ENCODE measurements around the gene STAMBP.

The STAMBP gene

DNA sequence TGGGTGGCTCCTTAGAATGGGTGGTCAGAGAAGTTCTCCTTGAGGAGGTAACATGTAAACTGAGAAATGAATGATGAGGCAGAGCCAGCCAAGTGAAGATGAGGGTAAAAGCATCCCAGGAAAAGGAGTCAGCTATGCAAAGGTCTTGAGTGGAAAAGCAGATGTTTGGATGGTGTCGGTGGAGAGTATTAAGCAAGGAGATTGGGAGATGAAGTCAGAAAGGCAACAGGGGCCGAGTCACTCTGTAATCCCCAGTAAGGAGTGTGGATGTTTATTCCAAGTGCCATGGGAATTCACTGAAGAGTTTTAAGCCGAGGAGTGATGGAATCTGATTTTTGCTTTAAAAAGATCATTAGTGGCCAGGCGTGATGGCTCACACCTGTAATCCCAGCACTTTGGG, 3.4 kb upstream of the STAMBP start:
- ATAC-seq (ENCODE audit: low read depth) = no peak
- Mint-ChIP-seq H3K27ac (no peak overlapping the region), H3K4me3 (no peak overlapping the region), H3K27me3 (no peaks in the 10 kb centered on the region), H3K9me3 (no peaks in the 10 kb centered on the region), H3K4me1 (peaks cover 34% of the 10 kb centered on the region), H3K36me3 (no peaks in the 10 kb centered on the region)
- no peak for DNase-seq (ENCODE audit: low spot score in 2 of 2)

DNA sequence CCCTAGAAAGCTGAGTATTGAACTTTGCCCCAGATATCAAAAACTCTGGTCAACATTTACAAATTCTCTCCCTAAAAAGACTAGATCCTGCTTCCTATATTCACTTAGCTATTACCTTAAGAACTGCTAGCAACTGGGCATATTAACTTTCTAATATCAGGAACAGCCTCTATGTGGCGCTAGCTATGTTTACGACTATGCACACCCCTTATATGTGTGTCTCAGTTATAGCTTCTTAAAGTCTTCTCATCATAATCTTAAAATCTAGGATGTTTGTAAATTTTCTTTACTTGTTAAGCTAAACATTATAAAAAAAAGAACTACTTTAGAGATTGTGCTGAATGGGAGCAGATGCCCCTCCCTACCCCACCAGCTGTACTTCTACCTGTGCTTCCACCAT, 1.7 kb upstream of the STAMBP start:
- Mint-ChIP-seq H3K4me1 (peaks cover 32% of the 10 kb centered on the region), H3K9me3 (no peaks in the 10 kb centered on the region), H3K4me3 (no peak overlapping the region), H3K27ac (no peak overlapping the region), H3K27me3 (no peaks in the 10 kb centered on the region), H3K36me3 (peaks cover 3% of the 10 kb centered on the region)
- ATAC-seq (ENCODE audit: low read depth) (no peak), DNase-seq (ENCODE audit: low spot score in 2 of 2) (no peak)

DNA sequence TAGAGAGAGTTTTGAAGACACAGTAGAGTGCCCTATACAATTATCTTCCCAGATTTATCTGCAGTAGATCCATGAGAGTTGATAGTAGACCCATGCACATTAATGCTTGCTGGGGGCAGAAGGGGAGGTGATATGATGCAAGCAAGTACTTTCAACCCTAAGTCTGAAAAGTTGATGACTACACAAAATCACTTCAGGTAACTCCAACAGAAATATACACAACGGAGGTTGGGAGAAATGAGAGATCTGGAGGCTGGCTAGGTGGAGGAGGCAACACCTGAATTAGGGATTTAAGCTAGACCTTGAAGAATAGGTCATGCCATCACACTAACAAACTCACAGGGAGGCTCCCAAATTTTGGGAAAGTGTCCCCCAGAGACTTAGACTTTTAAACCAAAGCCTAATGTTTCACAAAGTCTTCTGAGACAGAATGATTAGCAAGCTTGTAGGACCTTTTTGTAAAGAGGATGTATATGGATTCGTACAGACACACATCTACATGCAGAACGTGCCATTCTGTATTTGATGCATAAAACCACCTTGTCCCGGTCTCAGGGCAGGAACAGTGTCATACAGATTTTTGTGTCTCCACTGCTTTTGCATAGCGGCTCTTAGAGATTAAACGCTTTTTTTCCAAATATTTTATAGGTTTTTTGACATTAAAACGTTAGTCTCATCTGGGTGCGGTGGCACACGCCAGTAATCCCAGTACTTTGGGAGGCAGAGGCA, 937 bp upstream of the STAMBP start:
- Mint-ChIP-seq H3K36me3 (peaks cover 8% of the 10 kb centered on the region), H3K27ac (no peak overlapping the region), H3K4me1 (peaks cover 31% of the 10 kb centered on the region), H3K9me3 (no peaks in the 10 kb centered on the region), H3K4me3 (peak overlapping the region; percentile 96), H3K27me3 (no peaks in the 10 kb centered on the region)
- no peak for ATAC-seq (ENCODE audit: low read depth)
- DNase-seq (ENCODE audit: low spot score in 2 of 2) = no peak

DNA sequence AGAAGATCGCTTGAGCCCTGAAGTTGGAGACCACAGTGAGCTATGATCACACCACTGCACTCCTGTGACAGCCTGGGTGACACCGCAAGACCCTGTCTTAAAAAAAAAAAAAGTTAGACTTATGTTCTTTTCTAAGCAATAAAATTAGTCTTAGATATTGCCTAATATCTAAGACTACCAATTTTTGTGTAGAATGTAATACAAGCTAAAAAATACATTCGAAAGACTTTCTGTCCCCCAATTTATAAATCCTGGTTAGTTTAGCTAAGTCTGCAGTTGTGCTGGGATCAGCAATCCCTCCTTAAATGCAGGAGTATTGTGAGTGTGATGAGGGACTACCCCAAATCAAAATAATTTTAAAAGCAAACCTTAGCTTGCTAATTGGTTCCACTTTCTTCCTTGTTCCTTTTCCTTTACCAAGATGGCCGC, 358 bp upstream of the STAMBP start:
- Mint-ChIP-seq H3K27ac (peak overlapping the region; percentile 96), H3K4me1 (peaks cover 32% of the 10 kb centered on the region), H3K27me3 (no peaks in the 10 kb centered on the region), H3K36me3 (peaks cover 9% of the 10 kb centered on the region), H3K4me3 (peak overlapping the region; percentile 96), H3K9me3 (no peaks in the 10 kb centered on the region)
- ATAC-seq (ENCODE audit: low read depth) = no peak
- no peak for DNase-seq (ENCODE audit: low spot score in 2 of 2)

DNA sequence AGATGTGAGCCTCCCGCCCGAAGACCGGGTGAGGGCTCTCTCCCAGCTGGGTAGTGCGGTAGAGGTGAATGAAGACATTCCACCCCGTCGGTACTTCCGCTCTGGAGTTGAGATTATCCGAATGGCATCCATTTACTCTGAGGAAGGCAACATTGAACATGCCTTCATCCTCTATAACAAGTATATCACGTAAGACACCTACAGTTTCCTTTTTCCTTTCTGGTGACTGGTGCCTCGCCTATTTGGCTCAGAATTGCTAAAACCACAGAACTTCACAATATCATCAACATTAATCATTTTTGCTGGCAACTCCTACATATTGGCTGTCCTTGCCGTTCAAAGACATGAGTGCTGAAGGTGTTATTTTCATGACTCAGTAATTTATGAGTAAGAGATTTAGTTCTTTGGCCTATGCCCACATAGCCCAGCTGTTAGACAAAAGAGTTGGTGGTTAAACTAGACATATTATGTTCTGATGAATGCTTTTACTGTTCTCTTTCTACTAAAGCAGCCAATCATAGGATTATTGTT, 2.2 kb downstream of the STAMBP start:
- H3K36me3 Mint-ChIP-seq = peaks cover 18% of the 10 kb centered on the region
- H3K9me3 Mint-ChIP-seq = no peaks in the 10 kb centered on the region
- ATAC-seq (ENCODE audit: low read depth) (no peak), DNase-seq (ENCODE audit: low spot score in 2 of 2) (no peak)
- peaks cover 32% of the 10 kb centered on the region for H3K4me1 Mint-ChIP-seq
- no peaks in the 10 kb centered on the region for H3K27me3 Mint-ChIP-seq
- peak overlapping the region; percentile 96 for H3K27ac Mint-ChIP-seq
- no peak overlapping the region for H3K4me3 Mint-ChIP-seq

DNA sequence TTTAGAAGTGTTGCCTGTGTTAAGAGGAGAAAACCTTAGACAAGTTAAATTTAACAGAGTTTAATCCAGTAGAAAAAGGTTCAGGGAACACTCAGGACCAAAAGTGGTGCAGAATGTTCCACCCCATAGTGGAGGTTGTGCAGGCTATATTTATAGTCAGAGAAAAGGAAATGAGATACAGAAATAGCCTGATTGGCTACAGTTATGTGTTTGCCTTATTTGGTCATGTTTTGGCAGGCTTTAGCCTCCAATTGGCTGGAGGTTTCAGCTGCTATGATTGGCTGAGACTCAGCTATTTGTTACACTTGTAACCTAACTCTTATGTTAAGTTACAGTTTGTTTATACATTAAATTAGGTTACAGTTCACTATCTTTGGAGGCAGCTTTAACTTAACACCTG, 4.2 kb downstream of the STAMBP start:
- Mint-ChIP-seq H3K4me3 (no peak overlapping the region), H3K27ac (no peak overlapping the region)

DNA sequence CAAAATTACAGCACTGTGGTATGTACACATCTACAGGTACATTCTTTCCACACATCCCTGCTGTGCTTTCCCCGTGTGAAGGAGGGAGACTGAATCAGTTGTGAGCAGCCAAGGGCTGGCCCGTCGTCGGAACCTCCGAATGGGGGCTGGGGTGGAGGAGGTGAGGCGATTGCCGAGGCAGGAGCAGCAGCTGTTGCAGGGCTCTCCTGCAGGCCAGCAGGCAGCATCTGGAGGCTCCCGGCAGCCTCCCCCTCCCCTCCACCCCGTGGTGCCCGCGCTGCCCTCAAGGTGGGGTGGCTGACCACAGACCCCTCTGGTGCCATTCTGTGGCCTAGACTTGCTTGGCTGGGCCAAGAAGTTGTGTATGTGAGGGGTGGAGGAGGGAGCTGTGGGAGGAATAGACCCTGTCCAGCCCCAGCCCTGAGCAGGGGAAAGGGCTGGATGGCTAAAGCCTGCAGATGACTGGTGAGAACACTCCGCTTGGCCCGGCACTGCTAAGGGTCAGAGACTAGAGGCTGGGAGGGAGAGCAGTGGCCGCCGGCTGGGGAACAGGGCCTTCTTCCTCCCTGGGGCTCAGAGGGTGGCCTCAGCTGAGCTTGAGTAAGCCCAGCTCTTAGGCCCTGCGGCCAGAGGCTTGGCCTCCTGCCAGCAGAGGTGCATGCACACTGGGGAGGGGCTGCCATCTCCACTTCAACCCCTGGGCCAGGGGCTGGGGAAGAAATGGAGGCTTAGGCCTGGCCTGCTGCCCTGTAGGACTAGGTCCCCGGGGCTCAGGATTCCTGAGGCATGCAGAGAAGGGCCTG, 7.6 kb downstream of the STAMBP start:
- ATAC-seq (ENCODE audit: low read depth) (no peak), DNase-seq (ENCODE audit: low spot score in 2 of 2) (no peak)
- H3K4me1 Mint-ChIP-seq = peaks cover 30% of the 10 kb centered on the region
- no peaks in the 10 kb centered on the region for H3K27me3 Mint-ChIP-seq
- no peak overlapping the region for H3K4me3 Mint-ChIP-seq
- no peaks in the 10 kb centered on the region for H3K9me3 Mint-ChIP-seq
- H3K27ac Mint-ChIP-seq = no peak overlapping the region
- H3K36me3 Mint-ChIP-seq = peaks cover 28% of the 10 kb centered on the region

More for the DNA sequence above, 4.2 kb downstream of the STAMBP start:
- Mint-ChIP-seq H3K36me3 (peaks cover 21% of the 10 kb centered on the region), H3K27me3 (no peaks in the 10 kb centered on the region), H3K9me3 (no peaks in the 10 kb centered on the region), H3K4me1 (peaks cover 31% of the 10 kb centered on the region)
- DNase-seq (ENCODE audit: low spot score in 2 of 2) (no peak), ATAC-seq (ENCODE audit: low read depth) (no peak)

DNA sequence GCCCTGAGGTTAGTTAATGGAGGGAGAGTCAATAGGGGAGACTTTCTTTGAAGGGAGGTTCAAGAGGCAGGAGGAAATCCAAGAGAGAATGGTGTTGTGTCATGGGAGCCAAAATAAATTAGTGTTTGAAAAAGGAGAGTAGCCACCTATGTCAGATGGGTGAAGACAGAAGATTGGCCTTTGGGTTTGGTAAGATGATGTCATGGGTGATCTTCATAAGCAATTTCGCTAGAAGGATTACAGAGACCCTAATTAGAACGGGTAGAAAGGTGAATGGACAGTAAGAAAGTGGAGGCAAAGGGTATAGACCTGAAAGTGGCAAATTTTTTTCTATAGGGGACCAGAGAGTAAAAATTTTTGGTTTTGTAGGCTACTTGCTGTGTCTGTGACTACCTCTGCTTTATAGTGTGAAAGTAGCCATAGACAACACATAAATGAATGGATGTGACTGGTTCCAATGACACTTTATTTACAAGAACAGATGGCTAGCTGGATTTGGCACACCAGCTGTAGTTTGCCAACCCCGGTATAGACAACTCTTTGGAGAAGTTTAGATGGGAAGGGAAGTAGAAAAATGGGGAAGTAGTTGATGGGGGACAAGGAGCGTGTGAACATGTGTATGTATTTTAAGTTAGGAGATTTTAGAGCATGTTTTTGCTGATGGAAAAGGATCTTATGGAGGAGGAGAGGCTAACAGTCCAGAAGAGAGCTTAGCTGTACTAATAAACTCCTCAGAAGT, 9.3 kb downstream of the STAMBP start:
- Mint-ChIP-seq H3K36me3 (peaks cover 19% of the 10 kb centered on the region), H3K9me3 (no peaks in the 10 kb centered on the region), H3K4me3 (no peak overlapping the region), H3K27ac (peak overlapping the region; percentile 64), H3K4me1 (peaks cover 22% of the 10 kb centered on the region), H3K27me3 (no peaks in the 10 kb centered on the region)
- no peak for ATAC-seq (ENCODE audit: low read depth)
- DNase-seq (ENCODE audit: low spot score in 2 of 2) = no peak

DNA sequence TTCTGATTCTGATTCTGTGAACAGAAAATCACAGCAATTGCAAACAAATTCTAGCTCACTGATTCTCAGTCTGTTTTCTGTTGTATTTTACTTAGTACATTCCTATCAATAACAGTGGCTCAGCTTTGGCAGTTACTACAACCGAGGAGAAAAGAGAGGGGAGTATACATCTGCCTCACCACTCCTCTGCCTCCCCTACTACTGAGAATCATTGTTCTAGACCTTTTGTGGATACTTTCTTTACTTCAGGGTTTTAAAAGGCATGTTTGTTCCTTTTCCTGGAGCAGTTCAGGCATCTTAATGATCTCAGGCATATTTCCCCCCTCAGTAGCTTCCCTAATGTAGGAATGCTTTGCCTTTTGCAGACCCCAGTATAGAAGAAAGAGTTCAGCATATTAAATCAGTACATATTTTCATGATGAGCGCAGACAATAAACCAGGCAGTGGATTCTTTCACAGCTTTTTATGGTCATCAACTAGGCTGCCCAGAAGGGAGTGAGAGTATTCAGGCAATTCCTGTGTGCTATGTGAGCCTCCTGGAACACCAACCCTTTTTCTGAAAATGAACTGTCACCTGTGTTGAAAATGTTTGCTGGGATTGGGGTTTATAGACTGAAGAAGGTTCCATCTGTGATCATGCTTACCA, 10.3 kb downstream of the STAMBP start:
- DNase-seq (ENCODE audit: low spot score in 2 of 2) (no peak), ATAC-seq (ENCODE audit: low read depth) (no peak)
- no peaks in the 10 kb centered on the region for H3K9me3 Mint-ChIP-seq
- peak overlapping the region; percentile 64 for H3K27ac Mint-ChIP-seq
- peaks cover 22% of the 10 kb centered on the region for H3K4me1 Mint-ChIP-seq
- peaks cover 19% of the 10 kb centered on the region for H3K36me3 Mint-ChIP-seq
- H3K4me3 Mint-ChIP-seq = no peak overlapping the region
- H3K27me3 Mint-ChIP-seq = no peaks in the 10 kb centered on the region

DNA sequence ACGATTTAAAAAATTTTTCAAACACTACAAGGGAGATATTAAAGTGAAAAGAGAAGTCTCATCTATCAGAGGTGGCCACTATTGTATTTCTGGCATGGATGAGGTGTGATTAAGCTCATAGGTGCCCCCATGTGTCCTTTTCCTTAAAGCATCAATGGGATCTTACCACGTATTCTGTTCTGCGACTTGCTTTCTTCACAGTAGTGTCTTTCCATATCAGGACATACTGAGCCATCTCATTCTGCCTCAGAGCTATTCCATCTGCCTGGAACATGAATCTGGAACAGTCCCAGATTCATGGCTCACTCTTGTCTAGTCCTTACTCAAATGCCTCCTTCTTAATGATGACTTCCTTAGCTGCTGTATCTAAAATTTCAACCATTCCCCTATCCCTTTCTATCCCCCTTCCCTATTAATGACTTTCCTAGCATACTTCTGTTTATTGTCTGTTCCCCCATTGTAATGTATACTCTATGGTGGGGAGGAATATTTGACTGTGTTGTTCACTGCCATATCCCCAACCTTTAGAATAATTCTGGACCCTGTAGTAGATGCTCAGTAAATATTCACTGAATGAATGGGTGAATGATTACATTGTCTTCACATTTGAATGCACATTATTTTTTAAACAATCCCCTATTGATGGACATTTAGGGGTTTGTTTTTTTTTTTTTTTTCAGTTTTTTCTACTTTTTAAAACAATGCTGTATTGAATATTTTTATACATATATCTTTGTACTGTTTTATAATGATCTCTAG, 11.1 kb downstream of the STAMBP start:
- Mint-ChIP-seq H3K9me3 (no peaks in the 10 kb centered on the region), H3K4me1 (peaks cover 18% of the 10 kb centered on the region), H3K4me3 (no peak overlapping the region), H3K36me3 (peaks cover 19% of the 10 kb centered on the region), H3K27ac (no peak overlapping the region), H3K27me3 (no peaks in the 10 kb centered on the region)
- DNase-seq (ENCODE audit: low spot score in 2 of 2) = no peak
- no peak for ATAC-seq (ENCODE audit: low read depth)

DNA sequence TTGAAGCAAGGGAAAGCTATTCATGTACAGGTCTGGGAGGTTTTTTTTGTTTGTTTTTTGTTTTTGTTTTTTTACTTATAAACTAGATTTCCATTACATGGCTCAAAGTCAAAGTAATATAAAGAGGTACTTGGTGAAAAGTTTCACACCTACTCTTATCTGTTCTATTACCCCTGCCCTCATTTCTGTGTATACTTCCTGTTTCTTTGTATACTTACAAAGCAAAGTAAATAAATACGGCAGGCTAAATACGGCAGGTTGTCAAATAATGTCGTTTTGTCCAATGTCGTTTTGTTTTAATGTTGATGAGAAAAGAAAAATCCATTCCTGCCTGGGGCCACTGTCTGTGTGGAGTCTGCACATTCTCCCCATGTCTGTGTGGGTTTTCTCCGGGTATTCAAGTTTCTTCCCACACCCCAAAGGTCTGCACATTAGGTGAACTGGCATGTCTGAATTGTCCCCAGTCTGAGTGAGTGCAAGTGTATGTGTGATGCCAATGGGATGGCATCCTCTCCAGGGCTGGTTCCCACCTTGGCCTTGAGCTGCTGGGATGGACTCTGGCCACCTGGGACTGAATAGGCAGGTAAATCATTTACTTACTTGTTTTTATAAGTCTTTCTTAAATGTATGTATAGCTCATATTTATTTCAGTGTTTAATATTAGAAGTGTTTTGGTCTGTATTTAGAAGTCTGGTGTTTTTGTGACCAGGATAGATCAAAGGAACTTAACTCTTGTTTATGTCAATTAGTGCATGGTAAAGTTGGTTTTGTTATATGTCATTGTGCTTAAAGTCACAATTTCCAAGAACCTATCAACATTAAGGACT, 13.4 kb downstream of the STAMBP start:
- Mint-ChIP-seq H3K27ac (no peak overlapping the region), H3K4me1 (peaks cover 18% of the 10 kb centered on the region), H3K9me3 (no peaks in the 10 kb centered on the region), H3K4me3 (no peak overlapping the region), H3K36me3 (peaks cover 19% of the 10 kb centered on the region), H3K27me3 (no peaks in the 10 kb centered on the region)
- no peak for DNase-seq (ENCODE audit: low spot score in 2 of 2)
- no peak for ATAC-seq (ENCODE audit: low read depth)

DNA sequence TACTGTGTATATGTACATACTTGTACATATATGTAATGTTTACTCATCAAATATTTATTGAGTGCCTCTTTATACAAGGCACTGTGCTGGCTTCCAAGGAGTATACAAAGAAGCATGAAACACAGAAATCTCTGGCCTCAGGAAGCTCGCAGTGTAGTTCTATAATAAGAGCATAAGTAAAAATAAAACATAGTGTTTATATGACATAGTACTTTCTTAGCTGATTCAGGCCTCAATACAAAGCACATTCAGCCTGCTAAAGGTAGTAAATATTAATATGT, 13.9 kb downstream of the STAMBP start:
- Mint-ChIP-seq H3K36me3 (peaks cover 21% of the 10 kb centered on the region), H3K4me1 (peaks cover 17% of the 10 kb centered on the region), H3K27ac (no peak overlapping the region), H3K9me3 (no peaks in the 10 kb centered on the region), H3K4me3 (no peak overlapping the region), H3K27me3 (no peaks in the 10 kb centered on the region)
- ATAC-seq (ENCODE audit: low read depth) = no peak
- no peak for DNase-seq (ENCODE audit: low spot score in 2 of 2)

DNA sequence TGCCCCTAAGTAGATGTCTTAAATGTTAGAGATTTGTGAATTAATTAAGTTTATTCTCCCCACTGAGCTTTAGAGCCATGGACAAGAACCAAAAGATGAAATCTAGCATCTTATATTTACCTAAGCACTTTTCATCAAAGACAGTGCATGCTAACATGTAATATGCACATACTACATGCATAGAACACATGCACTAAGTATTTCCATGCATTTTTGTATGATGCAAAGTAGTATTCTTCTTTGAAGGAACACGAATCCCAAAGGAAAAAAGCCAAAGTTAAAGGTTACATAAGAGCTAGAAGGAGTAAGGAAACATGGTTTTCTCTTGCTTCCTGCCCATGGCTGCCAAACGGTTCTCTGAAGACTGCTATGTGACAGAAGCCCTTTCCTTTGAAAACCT, 15.3 kb downstream of the STAMBP start:
- DNase-seq (ENCODE audit: low spot score in 2 of 2) = no peak
- Mint-ChIP-seq H3K4me3 (no peak overlapping the region), H3K27me3 (no peaks in the 10 kb centered on the region), H3K9me3 (no peaks in the 10 kb centered on the region), H3K27ac (no peak overlapping the region), H3K4me1 (peaks cover 7% of the 10 kb centered on the region), H3K36me3 (peaks cover 24% of the 10 kb centered on the region)
- ATAC-seq (ENCODE audit: low read depth) = no peak

Data from memory B cell (primary cell).